K562 (cell line): ENCODE data around the gene TSPAN12.

Source experiments
- EZH2 ChIP-seq: IDR thresholded peaks from 2 replicates; pipeline ENCODE4 v1.6.1; 2012; ENCODE audit warnings: low read depth, mild to moderate bottlenecking, inconsistent platforms, low read length, borderline replicate concordance
- JUND ChIP-seq, 2 experiments: IDR thresholded peaks; 2 replicates in 1 of 2; 3 replicates in 1 of 2; pipeline ENCODE4 v1.6.1; 2011; ENCODE audit warnings: borderline replicate concordance in 2 of 2, low read depth in 2 of 2, low read length in 2 of 2, improper control_type of control experiment in 1 of 2, missing biosample characterization in 1 of 2, missing genetic modification characterization in 1 of 2, missing genetic modification reagents in 1 of 2
- MCM5 ChIP-seq: fragments of 450-650 bp; IDR thresholded peaks from 2 replicates; pipeline ENCODE4 v1.6.1; 2016; ENCODE audit warnings: low read depth
- NEUROD1 ChIP-seq: fragments of 150-350 bp; IDR thresholded peaks from 2 replicates; pipeline ENCODE4 v1.6.1; 2014; ENCODE audit warnings: borderline replicate concordance, low read length, low read depth; ENCODE audit not compliant: partially characterized antibody
- RBM39 ChIP-seq: fragments of 200-400 bp; formaldehyde crosslinking; optimal IDR thresholded peaks from 2 replicates; pipeline ENCODE3; 2018; ENCODE audit warnings: low read depth, low read length
- ZBED1 ChIP-seq: IDR thresholded peaks from 2 replicates; pipeline ENCODE4 v1.6.1; 2014
- ZNF282 ChIP-seq: sonication (generic); formaldehyde crosslinking; IDR thresholded peaks from 2 replicates; pipeline ENCODE4 v1.8.1; 2023; ENCODE audit warnings: missing genetic modification reagents
- TF ChIP-seq, protein P1 (sequence below), 3 experiments: IDR thresholded peaks in 2 of 3; conservative IDR thresholded peaks in 1 of 3; 2 replicates each; pipeline ENCODE4 v1.5.1; 2011 to 2012; ENCODE audit warnings: low read length in 3 of 3, mild to moderate bottlenecking in 3 of 3, control low read depth in 2 of 3, improper control_type of control experiment in 1 of 3, inconsistent platforms in 1 of 3, low read depth in 1 of 3, mixed read lengths in 1 of 3, moderate library complexity in 1 of 3; ENCODE audit not compliant: insufficient read depth in 2 of 3
- TF ChIP-seq, protein P2 (sequence below): fragments of 150-350 bp; conservative IDR thresholded peaks from 2 replicates; pipeline ENCODE4 v1.6.1; 2014; ENCODE audit warnings: low read length

DNA sequence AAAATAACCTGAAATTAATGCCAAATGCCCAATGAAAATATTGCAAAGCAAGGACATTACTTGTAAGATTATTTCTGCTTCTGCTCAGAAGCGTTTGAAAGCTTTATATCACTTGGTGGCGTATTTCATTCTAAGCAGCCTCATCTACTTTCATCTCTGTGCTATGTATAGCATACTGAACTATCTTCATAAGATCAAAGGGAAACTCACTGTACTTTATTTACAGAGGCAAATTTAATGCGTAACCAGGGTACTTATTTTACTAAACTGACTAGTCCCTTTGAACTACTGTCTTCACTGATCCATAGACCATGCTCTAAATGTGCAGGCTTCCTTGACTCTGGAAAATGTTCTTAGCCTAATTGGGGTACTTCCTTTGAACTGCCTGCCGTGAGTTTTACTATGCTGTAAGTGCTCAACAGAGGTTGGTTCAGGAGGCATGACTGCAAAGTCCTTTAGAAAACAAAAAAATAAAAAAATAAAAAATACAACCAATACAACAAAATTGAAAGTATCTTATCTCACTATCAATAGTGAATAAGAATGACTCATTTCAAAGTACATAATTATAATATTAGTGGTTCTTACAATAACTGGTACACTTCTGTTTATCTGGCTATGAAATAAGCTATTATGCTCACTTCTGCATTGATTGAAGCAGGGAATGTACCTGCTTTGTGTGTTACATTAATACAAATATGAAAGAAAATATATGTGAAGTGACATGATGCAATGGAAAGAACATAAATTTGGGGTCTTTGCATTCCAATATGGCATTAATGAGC, 41.0 kb upstream of the TSPAN12 start:
- TF ChIP-seq MCM5 (no peak), RBM39 (no peak), ZNF282 (CRISPR knock-in tag) (no peak), NEUROD1 (no peak), JUND (IDR thresholded peaks at IDR 0.05; ENCODE audit: borderline replicate concordance, low read depth, low read length) (no peak), JUND (tag; IDR thresholded peaks at IDR 0.05; ENCODE audit: borderline replicate concordance, low read depth, low read length) (no peak), ZBED1 (no peak), EZH2 (no peak)
- TF ChIP-seq, protein P1, sequence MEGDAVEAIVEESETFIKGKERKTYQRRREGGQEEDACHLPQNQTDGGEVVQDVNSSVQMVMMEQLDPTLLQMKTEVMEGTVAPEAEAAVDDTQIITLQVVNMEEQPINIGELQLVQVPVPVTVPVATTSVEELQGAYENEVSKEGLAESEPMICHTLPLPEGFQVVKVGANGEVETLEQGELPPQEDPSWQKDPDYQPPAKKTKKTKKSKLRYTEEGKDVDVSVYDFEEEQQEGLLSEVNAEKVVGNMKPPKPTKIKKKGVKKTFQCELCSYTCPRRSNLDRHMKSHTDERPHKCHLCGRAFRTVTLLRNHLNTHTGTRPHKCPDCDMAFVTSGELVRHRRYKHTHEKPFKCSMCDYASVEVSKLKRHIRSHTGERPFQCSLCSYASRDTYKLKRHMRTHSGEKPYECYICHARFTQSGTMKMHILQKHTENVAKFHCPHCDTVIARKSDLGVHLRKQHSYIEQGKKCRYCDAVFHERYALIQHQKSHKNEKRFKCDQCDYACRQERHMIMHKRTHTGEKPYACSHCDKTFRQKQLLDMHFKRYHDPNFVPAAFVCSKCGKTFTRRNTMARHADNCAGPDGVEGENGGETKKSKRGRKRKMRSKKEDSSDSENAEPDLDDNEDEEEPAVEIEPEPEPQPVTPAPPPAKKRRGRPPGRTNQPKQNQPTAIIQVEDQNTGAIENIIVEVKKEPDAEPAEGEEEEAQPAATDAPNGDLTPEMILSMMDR (IDR thresholded peaks at IDR 0.05 in 2 of 3, conservative IDR thresholded peaks at IDR 0.05 in 1 of 3; ENCODE audit: insufficient read depth in 2 of 3, low read depth in 1 of 3, low read length in 3 of 3) = no peak
- TF ChIP-seq, protein P2, sequence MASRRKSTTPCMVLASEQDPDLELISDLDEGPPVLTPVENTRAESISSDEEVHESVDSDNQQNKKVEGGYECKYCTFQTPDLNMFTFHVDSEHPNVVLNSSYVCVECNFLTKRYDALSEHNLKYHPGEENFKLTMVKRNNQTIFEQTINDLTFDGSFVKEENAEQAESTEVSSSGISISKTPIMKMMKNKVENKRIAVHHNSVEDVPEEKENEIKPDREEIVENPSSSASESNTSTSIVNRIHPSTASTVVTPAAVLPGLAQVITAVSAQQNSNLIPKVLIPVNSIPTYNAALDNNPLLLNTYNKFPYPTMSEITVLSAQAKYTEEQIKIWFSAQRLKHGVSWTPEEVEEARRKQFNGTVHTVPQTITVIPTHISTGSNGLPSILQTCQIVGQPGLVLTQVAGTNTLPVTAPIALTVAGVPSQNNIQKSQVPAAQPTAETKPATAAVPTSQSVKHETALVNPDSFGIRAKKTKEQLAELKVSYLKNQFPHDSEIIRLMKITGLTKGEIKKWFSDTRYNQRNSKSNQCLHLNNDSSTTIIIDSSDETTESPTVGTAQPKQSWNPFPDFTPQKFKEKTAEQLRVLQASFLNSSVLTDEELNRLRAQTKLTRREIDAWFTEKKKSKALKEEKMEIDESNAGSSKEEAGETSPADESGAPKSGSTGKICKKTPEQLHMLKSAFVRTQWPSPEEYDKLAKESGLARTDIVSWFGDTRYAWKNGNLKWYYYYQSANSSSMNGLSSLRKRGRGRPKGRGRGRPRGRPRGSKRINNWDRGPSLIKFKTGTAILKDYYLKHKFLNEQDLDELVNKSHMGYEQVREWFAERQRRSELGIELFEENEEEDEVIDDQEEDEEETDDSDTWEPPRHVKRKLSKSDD = no peak
